GM12872 (cell line): ENCODE data around the gene ROCK2.

ENCODE experiments used
- TF ChIP-seq, protein P1 (sequence below): IDR thresholded peaks from 3 replicates; pipeline ENCODE4 v1.5.1; 2011; ENCODE audit warnings: low read depth, mild to moderate bottlenecking, low read length, moderate library complexity; ENCODE audit not compliant: insufficient read depth

Gene ROCK2

DNA sequence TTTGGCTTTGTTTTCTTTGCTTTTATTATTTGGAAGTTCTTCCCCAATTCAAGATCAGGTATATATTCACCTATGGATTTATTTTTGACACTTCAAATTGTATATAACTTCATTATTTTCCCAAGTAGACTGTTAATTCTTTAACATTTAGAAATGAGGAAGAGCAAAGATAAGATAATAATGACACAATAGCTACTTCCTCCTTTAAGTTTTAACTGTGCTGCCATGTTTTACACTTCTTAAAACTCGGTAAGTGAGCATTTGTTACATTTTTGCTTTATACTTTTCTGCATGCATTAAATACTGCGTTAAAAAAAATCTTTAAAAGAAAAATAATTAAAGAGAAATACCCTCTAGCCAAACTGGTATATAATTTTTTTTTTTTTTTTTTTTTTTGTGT is 156.7 kb downstream of the ROCK2 start:
- TF ChIP-seq, protein P1, sequence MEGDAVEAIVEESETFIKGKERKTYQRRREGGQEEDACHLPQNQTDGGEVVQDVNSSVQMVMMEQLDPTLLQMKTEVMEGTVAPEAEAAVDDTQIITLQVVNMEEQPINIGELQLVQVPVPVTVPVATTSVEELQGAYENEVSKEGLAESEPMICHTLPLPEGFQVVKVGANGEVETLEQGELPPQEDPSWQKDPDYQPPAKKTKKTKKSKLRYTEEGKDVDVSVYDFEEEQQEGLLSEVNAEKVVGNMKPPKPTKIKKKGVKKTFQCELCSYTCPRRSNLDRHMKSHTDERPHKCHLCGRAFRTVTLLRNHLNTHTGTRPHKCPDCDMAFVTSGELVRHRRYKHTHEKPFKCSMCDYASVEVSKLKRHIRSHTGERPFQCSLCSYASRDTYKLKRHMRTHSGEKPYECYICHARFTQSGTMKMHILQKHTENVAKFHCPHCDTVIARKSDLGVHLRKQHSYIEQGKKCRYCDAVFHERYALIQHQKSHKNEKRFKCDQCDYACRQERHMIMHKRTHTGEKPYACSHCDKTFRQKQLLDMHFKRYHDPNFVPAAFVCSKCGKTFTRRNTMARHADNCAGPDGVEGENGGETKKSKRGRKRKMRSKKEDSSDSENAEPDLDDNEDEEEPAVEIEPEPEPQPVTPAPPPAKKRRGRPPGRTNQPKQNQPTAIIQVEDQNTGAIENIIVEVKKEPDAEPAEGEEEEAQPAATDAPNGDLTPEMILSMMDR = no peak

DNA sequence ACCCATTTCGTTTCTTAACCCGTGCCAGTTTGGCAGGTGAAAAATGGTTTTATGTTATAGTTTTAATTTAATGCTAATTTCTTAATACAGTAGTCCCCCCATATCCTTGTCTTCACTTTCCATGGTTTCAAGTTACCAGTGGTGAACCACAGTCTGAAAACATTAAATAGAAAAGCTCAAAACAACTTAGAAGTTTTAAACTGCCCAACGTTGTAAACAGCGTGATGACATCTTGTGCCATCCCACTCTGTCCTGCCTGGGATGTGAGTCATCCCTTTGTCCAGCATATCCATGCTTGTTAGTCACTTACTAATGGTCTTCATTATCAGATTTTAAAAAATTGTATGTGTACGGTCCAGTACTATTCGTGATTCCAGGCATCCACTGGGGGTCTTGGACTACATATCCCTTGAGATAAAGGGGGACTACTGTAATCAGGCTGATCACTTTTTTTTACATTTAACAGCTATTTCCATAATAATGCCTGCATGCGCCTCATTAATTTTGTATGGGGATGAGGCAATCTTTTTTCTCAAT is 157.3 kb downstream of the ROCK2 start:
- TF ChIP-seq, protein P1 = no peak

DNA sequence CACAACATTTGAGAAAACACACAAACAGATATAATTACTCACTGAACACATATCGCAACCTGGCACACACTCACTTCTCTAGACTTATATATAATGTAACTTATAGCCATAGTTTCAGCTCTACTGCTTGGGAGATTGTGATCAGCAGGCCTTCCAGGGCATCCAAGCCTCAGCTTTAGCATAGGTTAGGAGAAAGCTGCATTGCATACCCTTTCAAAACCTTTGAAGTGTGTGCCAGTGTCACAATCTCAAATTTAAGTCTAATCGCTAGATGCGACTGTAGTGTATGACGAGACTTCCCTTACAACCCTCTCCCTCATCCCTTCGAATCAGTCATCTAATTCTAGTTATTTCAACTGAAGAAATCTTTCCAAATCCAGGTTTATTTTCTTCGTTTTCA is 158.3 kb downstream of the ROCK2 start:
- TF ChIP-seq, protein P1 = no peak

DNA sequence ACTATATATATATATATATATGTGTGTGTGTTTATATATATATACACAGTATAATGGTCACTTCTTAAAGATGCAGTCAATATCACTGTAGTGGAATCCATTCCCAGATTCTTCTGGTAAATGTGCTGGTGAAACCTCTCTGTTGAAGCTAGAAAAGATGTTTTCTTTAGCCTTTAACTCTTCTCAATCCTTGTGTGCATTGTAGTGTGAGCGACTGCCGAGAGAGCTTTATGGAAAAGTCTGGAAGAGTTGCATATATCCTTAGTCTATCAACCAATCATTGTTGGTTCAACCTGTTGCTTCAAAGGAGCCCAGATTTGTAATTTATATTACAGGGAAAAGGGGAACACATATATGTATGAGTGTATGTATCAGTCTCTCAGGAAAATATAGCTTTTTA is 161.5 kb downstream of the ROCK2 start:
- TF ChIP-seq, protein P1 = no peak

DNA sequence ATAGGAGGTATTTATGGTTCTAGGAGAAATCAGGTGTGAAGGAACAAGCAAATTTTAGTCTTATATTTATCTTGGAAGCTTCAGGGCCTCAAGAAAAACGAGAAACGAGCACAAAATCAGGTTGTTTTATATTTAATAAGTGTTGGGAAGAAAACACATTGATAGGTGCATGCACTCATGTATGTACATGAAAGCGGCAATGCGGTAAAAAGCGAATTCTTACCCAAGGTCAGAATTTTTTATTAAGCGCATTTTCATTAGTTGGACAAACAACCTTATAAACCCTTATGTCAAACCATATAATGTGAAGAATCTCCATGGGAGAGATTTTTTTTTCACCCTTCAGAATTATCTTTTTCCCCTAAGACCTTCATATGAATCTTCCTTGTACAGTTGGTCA is 163.8 kb downstream of the ROCK2 start:
- TF ChIP-seq, protein P1 = no peak

DNA sequence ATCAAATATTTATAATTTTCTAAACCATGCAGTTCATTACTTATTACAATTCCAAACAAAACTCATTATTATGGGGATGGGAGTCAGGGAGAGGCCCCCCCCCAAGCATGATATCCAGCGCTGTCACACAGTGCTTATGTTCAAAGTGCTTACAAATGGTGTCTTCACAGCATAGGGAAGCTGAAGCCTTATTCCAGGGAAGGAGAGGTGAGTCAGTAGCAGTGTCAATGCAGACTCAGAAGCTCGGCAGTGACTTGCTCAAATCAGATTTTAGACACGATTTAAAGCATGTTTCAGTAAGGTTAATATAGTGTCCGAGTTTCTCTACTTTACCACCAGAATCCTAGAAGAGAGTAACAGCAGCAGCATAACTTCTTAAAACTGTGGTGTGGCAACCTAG is 164.5 kb downstream of the ROCK2 start:
- TF ChIP-seq, protein P1 = no peak

DNA sequence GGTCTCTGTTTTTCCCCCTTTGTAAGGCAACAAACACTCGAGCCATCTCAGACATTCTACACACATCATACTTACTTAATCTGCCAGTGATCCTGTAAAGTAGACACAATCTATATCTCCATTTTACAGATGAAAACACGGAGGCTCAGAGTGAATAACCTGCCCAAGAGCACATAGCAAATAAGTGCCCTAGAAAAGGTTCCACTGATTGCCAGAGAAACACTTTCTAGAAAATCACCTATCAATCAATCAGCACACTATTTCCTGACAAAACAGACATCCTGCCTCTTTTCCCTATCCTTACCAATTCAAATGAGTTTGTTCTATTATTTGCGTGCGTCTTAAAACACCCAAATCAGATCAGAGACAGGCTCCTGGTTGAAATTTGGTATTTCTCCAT is 165.2 kb downstream of the ROCK2 start:
- TF ChIP-seq, protein P1 = no peak
